Stomach smooth muscle (tissue), 2 donors: Measurements from ENCODE around the gene TPSB2.
"Not testable (repeated sequence)": the region's sequence is repeated elsewhere in the genome, so short reads cannot be mapped to it uniquely, and the experiment has no call there.

Experiments used
- H3K27ac ChIP-seq: one replicate; pipeline ENCODE4 v1.7.0; 2013; ENCODE audit warnings: mild to moderate bottlenecking, low read length, inconsistent platforms
- H3K27me3 ChIP-seq, 2 donors: one replicate each; pipeline ENCODE4 v1.7.0; 2013; ENCODE audit warnings: low read length in 2 of 2; ENCODE audit not compliant: insufficient read depth in 2 of 2, control insufficient read depth in 1 of 2
- H3K36me3 ChIP-seq, 2 donors: one replicate each; pipeline ENCODE4 v1.7.0; 2013; ENCODE audit warnings: low read length in 2 of 2; ENCODE audit not compliant: control insufficient read depth in 2 of 2, insufficient read depth in 2 of 2
- H3K4me1 ChIP-seq: one replicate; pipeline ENCODE4 v1.7.0; 2013; ENCODE audit warnings: low read length; ENCODE audit not compliant: control insufficient read depth, insufficient read depth
- H3K4me3 ChIP-seq, 2 donors: one replicate each; pipeline ENCODE4 v1.7.0; 2013; ENCODE audit warnings: low read length in 2 of 2
- H3K9ac ChIP-seq, 2 donors: one replicate each; pipeline ENCODE4 v1.7.0; 2013; ENCODE audit warnings: low read length in 2 of 2, mild to moderate bottlenecking in 1 of 2
- H3K9me3 ChIP-seq, 2 donors: one replicate each; pipeline ENCODE4 v1.7.0; 2013; ENCODE audit warnings: low read length in 2 of 2; ENCODE audit not compliant: control insufficient read depth in 2 of 2
- donor health status: healthy.
- donor health status: Pancreatic carcinoma.

Gene TPSB2

DNA sequence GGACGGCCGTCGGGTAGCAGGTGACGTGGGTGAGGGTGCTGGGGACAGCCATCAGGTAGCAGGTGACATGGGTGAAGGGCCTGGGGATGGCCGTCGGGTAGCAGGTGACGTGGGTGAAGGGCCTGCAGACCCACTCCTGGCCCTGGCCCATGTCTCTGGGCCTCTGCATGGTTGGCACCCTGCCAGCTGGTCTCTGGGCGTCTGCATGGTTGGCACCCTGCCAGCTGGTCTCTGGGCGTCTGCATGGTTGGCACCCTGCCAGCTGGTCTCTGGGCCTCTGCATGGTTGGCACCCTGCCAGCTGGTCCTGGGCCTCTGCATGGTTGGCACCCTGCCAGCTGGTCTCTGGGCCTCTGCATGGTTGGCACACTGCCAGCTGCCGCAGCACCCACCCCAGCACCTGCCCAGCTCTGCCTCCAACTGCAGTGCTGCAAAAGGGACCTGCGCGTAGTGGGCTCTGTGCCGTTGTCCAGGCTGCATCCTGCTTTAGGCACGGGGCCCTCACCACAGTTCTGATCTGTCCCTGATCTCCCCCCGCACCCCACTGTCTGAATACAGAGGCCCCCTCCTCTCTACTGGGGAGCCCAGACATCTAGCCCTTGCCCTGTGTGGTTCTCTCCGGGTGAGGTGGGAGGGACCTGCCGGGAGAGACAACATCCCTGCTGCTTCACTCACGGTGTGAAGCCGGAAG, 41.9 kb upstream of the TPSB2 start:
- H3K27ac ChIP-seq, H3K36me3 ChIP-seq, H3K4me1 ChIP-seq, H3K9ac ChIP-seq, H3K9me3 ChIP-seq, H3K4me3 ChIP-seq: not testable (repeated sequence)
- peaks cover 7 to 14% of the 10 kb centered on the region in 2 donors for H3K27me3 ChIP-seq

DNA sequence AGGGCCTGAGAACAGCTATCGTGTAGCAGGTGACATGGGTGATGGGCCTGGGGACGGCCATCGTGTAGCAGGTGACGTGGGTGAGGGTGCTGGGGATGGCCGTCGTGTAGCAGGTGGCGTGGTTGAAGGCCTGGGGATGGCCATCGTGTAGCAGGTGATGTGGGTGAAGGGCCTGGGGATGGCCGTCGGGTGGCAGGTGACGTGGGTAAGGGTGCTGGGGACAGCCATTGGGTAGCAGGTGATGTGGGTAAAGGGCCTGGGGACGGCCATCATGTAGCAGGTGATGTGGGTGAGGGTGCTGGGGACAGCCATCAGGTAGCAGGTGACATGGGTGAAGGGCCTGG, 41.4 kb upstream of the TPSB2 start:
- peaks cover 10 to 18% of the 10 kb centered on the region in 2 donors for H3K27me3 ChIP-seq
- no peak overlapping the region for H3K4me3 ChIP-seq
- no peaks in the 10 kb centered on the region for H3K36me3 ChIP-seq
- peaks cover 9% of the 10 kb centered on the region for H3K4me1 ChIP-seq
- H3K9ac ChIP-seq: no peak overlapping the region
- H3K9me3 ChIP-seq: no peaks in the 10 kb centered on the region
- H3K27ac ChIP-seq: no peak overlapping the region

DNA sequence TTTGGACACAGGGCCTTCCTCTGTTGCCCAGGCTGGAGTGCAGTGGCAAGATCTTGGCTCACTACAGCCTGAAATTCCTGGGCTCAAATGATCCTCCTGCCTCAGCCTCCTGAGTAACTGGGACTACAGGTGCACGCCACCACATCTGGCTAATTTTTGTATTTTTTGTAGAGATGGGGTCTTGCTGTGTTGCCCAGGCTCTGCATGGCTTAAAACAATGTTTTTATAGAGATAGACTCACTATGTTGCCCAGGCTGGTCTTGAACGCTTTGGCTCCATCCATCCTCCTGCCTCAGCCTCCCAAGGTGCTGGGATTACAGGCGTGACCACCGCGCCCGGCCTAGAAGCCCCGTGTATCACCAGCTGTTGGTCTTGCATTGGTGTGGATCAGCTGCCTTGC, 39.4 kb upstream of the TPSB2 start:
- not testable (repeated sequence) for H3K4me3 ChIP-seq, H3K27ac ChIP-seq, H3K9ac ChIP-seq, H3K36me3 ChIP-seq, H3K9me3 ChIP-seq, H3K4me1 ChIP-seq
- peaks cover 2 to 21% of the 10 kb centered on the region in 2 donors for H3K27me3 ChIP-seq

DNA sequence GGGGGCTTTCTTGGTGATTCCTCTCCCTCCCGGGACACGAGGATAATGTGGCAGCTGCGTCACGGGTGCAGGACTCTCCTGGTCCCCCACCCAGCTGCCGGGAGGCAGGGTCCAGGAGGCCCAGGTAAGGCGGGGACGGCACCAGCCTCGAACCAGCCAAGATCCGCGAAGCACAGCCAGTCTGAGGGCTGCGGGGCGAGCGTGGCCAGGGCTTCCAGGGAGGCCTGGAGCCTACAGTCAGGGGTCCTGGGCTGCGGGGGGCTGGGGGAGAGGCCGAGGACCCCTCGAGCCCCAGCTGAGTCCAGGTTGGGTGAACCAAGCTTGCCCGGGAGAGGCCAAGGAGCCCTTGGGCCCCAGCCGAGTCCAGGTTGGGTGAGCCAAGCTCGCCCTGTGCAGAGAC, 35.8 kb upstream of the TPSB2 start:
- H3K27me3 ChIP-seq: peaks cover 12 to 19% of the 10 kb centered on the region in 2 donors

DNA sequence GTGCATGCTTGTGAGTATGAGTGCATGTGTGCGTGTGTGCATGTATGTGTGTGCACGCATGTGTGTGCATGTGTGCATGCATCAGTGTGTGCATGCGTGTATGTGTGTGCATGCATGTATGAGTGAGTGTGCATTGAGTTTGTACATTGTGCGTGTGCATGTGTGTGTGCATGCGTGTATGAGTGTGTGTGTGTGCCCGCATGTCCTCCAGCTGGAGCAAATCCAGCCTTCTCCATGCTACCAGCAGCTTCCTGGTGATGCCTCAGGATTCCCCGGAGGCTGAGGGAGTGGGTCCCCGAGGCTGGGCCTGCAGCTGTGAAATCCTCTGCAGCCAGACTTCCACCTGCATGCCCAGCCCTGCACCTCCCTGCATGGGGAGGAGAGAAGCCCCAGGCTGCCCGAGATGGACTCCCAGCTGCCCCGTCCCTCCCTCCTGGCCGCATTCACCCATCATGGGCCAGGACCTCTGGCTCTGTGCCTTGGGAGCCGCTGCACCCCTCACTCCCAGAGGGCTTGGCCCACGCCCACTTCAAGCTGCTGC, 35.2 kb upstream of the TPSB2 start:
- H3K4me1 ChIP-seq: no peaks in the 10 kb centered on the region
- H3K9ac ChIP-seq: no peak overlapping the region
- no peak overlapping the region for H3K27ac ChIP-seq
- H3K36me3 ChIP-seq: no peaks in the 10 kb centered on the region
- no peak overlapping the region for H3K4me3 ChIP-seq
- peaks cover 15% of the 10 kb centered on the region in 2 donors for H3K27me3 ChIP-seq
- no peaks in the 10 kb centered on the region for H3K9me3 ChIP-seq

More for the DNA sequence above, 35.8 kb upstream of the TPSB2 start:
- H3K27ac ChIP-seq: no peak overlapping the region
- H3K9ac ChIP-seq: no peak overlapping the region
- no peaks in the 10 kb centered on the region for H3K4me1 ChIP-seq
- no peaks in the 10 kb centered on the region for H3K9me3 ChIP-seq
- no peak overlapping the region for H3K4me3 ChIP-seq
- H3K36me3 ChIP-seq: no peaks in the 10 kb centered on the region

DNA sequence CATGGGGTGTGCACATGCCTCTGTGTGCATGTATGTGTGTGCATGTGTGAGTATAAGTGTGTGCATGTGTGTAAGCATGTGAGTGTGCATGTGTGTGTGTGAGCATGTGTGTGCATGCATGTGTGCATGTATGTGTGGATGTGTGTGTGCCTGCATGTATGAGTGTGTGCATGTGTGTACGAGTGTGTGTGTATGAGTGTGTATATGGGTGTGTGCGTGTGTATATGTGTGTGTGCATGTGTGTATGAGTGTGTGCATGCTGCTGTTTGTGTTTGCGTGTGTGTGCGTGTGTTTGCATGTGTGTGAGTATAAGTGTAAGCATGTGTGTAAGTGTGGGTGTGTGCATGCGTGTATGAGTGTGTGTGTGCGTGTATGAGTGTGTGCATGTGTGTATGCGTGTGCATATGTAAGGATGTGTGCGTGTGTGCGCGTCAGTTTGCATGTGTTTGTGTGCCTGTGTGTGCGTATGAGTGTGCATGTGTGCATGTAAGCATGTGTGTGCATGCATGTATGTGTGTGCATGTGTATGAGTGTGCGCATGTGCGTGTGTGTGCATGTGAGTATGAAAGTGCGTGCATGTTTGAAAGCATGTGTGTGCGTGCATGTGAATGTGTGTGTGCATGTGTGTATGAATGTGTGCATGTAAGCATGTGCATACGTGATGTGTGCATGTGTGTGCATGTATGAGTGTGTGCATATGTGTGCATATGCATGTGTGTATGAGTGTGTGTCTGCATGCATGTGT, 34.5 kb upstream of the TPSB2 start:
- Histone ChIP-seq H3K4me1 (no peaks in the 10 kb centered on the region), H3K36me3 (no peaks in the 10 kb centered on the region), H3K27me3 (peaks cover 12 to 21% of the 10 kb centered on the region in 2 donors), H3K4me3 (no peak overlapping the region), H3K9me3 (no peaks in the 10 kb centered on the region), H3K27ac (no peak overlapping the region), H3K9ac (no peak overlapping the region)

DNA sequence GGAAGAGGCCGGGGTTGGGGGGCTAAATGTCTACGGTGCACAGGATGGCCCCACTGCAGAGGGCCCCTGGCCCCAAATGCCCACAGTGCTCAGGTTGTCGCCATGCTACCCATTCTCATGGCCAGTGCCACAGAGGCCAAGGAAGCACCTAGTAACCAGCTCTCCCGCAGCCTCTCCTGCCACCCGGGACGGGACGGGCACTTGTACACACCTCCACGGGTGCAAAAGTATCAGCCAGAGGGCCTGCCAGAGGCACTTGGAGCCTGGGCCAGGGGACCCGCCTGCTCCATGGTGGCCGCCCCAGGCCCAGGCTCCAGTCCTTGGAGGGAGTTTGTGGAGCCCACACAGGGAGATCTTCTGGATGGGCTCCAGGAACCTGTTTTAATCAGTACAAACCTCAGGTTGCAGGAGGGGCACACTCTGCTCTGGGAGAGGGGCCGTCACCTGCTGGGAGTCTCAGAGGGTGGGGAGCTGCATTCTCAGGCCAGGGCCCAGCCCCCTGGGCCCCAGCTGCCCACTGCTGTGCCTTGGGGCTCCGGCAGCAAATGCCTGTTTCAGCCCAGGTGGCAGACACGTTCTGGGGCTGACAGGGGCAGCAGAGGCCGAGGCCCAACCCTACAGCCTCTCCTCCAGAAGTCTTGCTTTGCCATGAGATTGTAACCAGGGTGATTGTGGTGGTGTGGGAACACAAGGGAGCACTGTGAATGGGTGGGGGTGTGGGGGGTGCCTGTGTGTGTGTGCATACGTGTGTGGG, 33.8 kb upstream of the TPSB2 start:
- no peak overlapping the region for H3K9ac ChIP-seq
- peaks cover 4% of the 10 kb centered on the region for H3K4me1 ChIP-seq
- H3K4me3 ChIP-seq: no peak overlapping the region
- no peaks in the 10 kb centered on the region for H3K36me3 ChIP-seq
- no peak overlapping the region for H3K27ac ChIP-seq
- peaks cover 18 to 29% of the 10 kb centered on the region in 2 donors for H3K27me3 ChIP-seq
- H3K9me3 ChIP-seq: no peaks in the 10 kb centered on the region

DNA sequence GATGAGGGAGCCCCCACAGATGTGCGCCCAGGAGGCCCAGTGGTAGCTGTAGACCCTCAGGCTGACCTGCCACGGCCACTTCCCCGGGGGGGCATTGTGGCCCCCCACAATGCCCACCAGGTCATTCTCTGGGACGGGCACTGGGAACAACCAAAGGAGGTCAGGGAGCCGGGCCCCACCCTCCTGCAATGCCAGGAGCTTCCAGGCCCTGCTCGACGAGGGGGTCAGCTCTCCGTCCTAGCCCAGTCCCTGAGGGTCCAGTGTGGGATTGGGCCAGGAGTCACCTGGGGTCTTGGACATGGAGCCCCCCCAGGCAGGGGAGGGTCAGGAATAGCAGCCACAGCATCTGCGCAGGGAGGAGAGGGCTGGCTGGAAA, 32.9 kb upstream of the TPSB2 start:
- Histone ChIP-seq H3K4me3 (no peak overlapping the region), H3K4me1 (peaks cover 4% of the 10 kb centered on the region), H3K9me3 (no peaks in the 10 kb centered on the region), H3K27me3 (peaks cover 18 to 29% of the 10 kb centered on the region in 2 donors), H3K27ac (no peak overlapping the region), H3K9ac (no peak overlapping the region), H3K36me3 (no peaks in the 10 kb centered on the region)

DNA sequence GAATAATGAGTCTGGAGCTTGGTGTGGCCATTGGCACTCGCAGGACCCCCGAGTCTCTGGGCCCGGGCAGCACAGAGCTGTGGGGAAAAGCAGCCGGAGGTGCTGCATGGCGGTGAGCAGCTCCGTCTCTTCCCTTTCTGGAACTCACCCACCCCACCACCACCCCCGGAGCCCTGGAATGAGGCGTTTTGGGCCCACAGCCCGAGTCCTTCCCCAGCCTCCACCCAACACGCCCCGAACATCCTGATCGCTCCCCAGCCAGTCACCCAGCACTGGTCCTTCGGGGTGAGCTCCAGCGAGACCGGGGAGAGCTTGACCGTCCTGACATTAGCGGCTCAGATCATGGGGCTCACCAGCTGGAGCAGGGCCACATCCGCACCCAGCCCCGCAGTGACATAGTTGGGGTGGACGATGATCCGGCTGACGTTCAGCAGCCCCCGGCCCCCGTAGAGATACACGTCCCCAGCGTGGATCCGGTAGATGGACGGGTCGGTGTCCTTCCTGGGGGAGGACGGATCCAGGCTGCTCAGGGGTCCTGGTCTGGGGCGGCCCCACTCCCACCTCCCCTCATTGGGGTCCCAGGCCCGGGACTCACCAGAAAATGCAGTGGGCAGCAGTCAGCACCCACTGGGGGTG, 32.3 kb upstream of the TPSB2 start:
- Histone ChIP-seq H3K27me3 (peaks cover 18 to 29% of the 10 kb centered on the region in 2 donors), H3K27ac (no peak overlapping the region), H3K36me3 (no peaks in the 10 kb centered on the region), H3K9me3 (no peaks in the 10 kb centered on the region), H3K4me3 (no peak overlapping the region), H3K9ac (no peak overlapping the region), H3K4me1 (peaks cover 4% of the 10 kb centered on the region)

DNA sequence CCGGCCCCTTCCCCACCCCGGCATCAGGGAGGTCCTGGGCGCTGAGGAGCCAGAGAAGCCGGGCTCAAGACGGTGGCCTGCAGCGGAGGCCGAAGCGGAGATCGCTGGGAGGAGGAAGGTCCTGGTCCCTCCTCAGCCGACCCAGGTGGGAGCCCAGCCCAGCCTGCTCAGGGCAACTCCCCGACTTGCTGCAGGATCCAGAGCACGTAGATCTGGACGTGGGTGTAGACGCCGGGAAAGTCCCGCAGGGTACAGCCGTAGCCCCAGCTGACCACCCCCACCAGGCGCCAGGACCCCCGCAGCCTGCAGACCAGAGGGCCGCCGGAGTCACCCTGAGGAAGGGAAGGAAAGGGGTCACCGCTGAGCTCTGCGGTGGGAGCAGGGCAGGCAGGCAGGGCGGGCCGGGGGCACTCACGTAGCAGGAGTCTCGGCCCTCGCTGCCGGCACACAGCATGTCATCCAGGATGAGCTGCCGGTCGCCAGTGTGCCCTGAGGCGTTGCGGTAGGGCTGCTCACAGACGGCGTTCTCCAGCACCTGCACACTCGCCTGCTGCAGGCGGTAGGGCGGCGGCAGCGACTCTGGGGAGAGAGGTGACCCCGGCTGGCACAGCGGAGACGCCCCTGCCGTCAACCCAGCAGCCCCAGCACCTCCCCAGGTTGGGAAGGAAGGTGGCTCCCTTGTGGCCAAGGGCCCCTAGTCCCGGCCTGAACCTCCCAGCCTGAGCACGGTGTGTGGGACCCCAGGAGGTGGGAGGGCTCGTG, 31.3 kb upstream of the TPSB2 start:
- H3K27me3 ChIP-seq: peaks cover 14 to 27% of the 10 kb centered on the region in 2 donors
- no peaks in the 10 kb centered on the region for H3K9me3 ChIP-seq
- H3K27ac ChIP-seq: no peak overlapping the region
- no peak overlapping the region for H3K4me3 ChIP-seq
- no peaks in the 10 kb centered on the region for H3K36me3 ChIP-seq
- peaks cover 4% of the 10 kb centered on the region for H3K4me1 ChIP-seq
- H3K9ac ChIP-seq: no peak overlapping the region
